HG03135 (cell line): Measurements from ENCODE around the gene DCST1.

Experiments used
- ATAC-seq: cut with Tn5 transposase; IDR thresholded peaks from one replicate; pipeline ENCODE4 v1.9.1; 2021; ENCODE audit warnings: mild to moderate bottlenecking, moderate library complexity; ENCODE audit not compliant: unreplicated experiment

Gene DCST1

GRCh38 chr1:155000726-155001424, 32.7 kb upstream of the DCST1 start:
- ATAC-seq, result peak; percentile 42

GRCh38 chr1:155001425-155001674, 32.3 kb upstream of the DCST1 start:
- ATAC-seq, result no peak

DNA sequence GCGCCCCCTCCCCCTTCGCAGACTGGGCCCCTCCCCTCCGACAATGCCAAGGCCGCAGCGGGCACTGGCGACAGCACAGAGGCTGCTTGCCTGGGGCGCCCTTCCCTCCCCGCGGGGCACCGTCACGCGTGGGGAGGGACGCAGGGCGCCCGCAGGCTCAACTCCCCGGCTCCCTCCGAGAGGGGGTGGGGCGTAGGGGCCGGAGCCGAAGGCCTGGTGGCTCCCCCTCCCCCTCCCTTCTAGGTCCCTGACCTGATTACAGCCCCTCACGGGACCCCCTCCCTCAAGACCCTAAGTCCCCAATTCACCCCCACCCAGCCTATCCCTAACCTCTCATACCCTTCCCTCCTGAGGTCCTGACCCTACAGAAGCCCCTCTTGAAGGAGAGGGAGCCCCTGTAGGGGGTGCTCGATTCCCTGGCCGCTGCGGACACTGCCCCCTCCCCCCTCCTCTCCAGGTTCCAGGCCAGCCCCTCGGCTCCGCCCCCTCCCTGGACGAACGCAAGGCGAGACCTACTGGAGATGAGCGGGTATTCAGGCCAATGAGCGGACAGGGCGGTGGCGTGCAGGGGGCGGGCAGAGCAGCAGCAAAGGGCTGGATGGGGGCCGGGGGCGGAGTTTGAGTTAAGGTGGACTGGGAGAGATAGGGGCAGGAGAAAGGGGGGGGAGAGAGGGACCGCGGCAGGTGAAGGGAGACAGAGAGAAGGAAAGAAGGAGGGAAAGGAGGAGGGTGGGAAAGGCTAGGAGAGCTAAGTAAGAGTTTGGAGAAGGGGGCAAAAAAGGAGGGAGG, 31.8 kb upstream of the DCST1 start:
- peak; percentile 57 for ATAC-seq

- ATAC-seq, result no peak
Measured at GRCh38 chr1:155002464-155003226, 31.0 kb upstream of the DCST1 start, which contains the start of gene ZBTB7B. ZBTB7B (plus strand) TSS chr1:155002802; CDS start chr1:155014661, 11,859 bp downstream.

- ATAC-seq, result no peak
Measured at GRCh38 chr1:155003227-155003765, 30.3 kb upstream of the DCST1 start.

- ATAC-seq, result no peak
Measured at GRCh38 chr1:155003766-155004351, 29.8 kb upstream of the DCST1 start.

- ATAC-seq, result no peak
Measured at GRCh38 chr1:155004352-155005075, 29.1 kb upstream of the DCST1 start.

GRCh38 chr1:155005076-155006011, 28.3 kb upstream of the DCST1 start:
- ATAC-seq, result no peak

DNA sequence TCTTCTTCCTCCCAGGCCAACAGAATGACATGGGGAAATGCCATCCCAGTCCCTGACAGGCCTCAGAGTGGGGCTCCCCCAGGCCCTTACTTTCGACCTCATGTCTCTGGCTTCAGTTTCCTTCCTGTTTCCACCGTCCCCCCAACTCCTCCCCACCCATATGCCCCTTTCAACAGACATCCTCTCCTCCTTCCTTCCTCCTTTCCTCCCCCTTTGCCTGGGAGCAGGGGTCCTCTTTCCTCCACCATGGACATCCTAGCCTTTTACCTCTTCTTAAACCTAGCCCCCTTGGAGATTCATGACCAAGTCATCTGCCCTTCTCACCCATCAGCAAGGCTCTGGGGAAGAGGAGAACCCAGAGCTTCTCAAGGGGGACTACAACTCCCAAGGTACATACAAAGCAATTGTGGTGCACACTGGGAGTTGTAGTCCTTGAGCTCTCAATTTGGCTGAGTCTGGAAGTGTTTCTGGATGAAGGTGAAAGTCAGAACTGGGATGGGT, 27.0 kb upstream of the DCST1 start:
- no peak for ATAC-seq

DNA sequence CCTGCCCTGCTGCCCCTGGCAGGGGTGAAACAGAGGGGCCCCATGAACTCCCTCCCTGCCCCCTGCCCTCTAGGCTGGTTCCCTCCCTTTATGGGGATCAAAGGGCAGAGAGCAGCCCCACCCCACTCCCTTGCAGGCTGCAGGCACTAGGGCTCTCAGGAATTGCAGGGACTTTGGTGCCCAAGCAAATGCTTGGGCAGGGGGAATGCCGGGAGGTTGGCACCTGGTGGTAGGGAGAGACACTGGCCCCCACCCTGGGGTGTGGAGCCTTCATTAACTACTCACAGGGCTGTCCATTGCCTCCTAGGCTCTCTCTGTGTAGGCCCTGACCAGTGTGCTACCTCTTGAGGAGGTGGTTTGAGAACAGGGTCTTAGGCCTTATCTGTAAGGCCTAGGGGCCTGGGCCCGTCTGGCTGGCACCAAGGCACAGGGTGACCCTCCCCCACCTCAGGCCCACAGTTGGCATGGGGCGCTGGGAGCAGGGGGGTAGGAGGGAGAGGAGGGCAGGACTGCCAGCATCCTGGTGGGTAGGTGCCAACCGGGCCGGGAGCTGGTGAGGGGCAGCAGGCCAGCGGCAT, 26.3 kb upstream of the DCST1 start:
- ATAC-seq, result no peak

GRCh38 chr1:155008015-155008941, 25.3 kb upstream of the DCST1 start:
- no peak for ATAC-seq

- no peak for ATAC-seq
Measured at GRCh38 chr1:155009221-155009711, 24.4 kb upstream of the DCST1 start.

DNA sequence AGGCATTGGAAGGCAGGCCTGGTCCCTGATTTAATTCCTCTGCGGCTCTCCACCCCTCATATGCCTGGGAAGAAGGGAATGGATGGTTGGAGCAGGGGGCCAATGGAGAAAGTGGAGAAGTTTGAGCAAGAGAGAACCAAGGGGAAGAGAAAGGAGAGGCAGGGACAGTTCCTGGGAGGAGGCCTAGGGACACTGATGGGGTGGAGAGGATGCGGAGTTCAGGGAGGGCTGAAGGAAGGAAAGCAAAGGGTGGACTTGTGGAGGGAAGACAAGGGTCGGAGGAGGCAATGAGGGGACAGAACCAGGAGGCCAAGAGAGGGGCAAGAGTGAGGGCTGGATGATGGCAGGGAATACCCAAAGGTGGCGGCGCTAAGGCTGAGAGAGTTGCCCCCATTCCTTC, 23.9 kb upstream of the DCST1 start:
- no peak for ATAC-seq

GRCh38 chr1:155010211-155010918, 23.3 kb upstream of the DCST1 start:
- no peak for ATAC-seq

DNA sequence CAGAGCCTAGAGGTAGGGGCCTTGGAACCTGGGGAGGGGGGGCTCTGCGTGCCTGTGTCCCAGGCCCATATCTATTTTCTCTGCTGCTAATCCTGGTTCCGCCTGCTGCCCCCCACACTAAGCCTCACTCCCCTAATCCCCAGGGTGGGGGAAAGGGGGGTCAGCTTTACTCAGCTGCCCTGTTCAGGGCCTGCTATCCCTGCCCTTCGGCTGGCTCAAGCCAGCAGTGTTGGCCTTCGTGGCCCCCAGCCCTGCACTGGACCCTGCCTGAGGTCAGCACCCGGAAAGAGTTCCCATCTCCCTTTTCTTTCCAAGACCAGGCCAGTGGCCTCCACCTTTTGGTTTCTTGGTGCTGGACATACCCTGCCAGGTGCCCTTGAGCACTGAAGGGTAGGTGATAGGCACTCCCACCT, 22.6 kb upstream of the DCST1 start:
- ATAC-seq, result no peak

DNA sequence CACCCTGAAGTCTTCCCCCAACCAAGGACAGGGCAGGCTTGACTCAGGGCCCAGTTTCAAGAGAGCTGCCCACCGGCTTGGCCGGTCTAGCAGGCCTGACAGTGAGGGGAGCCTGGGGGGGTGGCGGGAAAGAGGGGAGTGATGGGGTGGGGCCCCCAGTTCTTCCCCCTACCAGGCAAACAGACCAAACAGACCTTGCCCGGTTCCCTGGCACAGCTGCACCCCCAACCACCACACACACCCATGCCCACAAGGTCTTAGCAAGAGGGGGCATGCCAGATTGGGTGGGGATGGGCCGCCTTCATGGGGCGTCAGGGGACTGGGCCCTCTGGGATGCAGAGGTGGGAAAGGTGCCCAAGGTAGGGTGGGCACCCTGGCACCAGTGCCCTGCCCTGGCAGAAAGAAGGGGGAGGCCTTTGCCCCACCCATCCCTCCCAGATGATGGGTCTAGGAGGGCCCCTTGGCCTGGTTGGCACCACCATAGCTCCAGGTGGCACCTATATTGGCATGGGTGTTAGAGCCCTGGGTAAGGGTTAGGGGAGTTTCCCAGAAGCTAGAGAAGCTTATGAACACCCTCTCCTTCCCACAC, 22.1 kb upstream of the DCST1 start:
- no peak for ATAC-seq
